HTR-8/SVneo (cell line): ENCODE measurements around the gene ANXA7.

ENCODE experiments used
- DNase-seq: peaks from one replicate; pipeline ENCODE4 v3.0.0; 2011; ENCODE audit warnings: low spot score, mixed read lengths; ENCODE audit not compliant: insufficient read length
- FAIRE-seq: peaks from 2 replicates; lab custom pipeline; 2011; peaks lifted over from hg19 to GRCh38; lab: Jason Lieb, UNC

The ANXA7 gene

GRCh38 chr10:73413528-73414229 is at the start of gene ANXA7:
TSS of gene ANXA7 (minus strand) at chr10:73414058. CDS start at chr10:73400856, 13,202 bp downstream.
- FAIRE-seq (no peak), DNase-seq (peak; percentile 97)

DNA sequence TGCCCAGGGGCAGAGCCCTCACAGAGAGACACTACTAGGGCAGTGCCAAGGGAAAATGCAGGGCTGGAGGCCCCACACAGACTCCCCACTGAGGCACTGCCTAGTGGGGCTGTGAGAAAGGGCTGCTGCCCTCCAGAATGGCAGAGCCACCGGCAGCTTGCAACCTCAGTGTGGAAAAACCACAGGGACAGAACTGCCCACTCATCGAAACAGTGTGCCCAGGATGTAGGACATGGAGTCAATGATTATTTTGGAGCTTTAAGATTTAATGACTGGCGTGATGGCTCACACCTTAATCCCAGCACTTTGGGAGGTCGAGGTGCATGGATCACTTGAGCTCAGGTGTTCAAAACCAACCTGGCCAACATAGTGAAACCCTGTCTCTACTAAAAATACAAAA is 47.0 kb upstream of the ANXA7 start:
- no peak for FAIRE-seq
- DNase-seq, result no peak

DNA sequence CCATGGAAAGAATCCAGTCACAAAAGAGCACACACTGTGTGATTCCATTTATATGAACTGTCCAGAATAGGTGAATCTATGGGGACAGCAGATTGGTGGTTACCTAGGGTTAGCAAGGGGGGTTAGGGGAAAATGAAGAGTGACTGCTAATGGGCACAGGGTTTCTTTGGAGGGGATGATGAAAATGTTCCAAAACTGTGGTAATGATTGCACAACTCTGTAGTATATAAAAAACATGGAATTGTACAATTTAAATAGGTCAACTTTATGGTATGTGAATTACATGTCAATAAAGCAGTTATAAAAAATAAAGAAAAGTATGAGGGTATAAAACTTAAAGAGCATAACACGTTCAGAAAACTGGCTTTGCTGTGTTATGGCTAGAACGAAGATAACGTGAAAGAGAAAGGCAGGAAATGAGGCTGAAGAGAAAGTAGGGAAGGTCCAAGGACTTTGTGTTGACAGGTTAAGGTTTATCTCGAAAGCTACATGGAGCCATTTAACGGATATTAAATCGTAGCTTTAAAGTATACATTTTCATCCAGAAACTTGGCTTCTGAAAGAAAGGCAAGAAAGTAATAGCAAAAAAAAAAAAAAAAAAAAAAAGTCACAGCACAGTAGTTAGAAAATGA is 45.9 kb upstream of the ANXA7 start:
- DNase-seq (no peak), FAIRE-seq (no peak)

GRCh38 chr10:73456187-73456890 is 42.5 kb upstream of the ANXA7 start:
- no peak for FAIRE-seq
- DNase-seq, result no peak

DNA sequence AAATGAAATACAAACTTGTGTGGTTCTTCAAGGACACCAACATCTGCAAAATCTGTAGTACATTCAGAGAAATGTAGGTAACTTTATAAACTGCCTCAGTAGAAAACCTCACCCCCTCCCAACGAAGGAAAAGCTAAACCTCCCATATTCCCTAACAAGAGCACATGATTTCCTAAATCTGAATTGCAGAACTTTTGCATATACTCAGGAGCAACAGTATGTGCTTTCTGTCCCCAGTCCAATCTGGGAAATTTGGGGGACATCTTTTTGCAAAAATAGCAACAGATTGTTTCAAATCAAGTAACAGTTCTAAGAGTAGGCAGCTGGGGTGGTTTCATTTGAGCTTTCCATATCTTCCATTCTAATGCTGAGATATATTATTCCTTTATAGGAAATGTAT is 35.3 kb upstream of the ANXA7 start:
- no peak for DNase-seq
- FAIRE-seq, result no peak

GRCh38 chr10:73448384-73448783 is 34.5 kb upstream of the ANXA7 start:
- FAIRE-seq (no peak), DNase-seq (no peak)

GRCh38 chr10:73446926-73447325 is 33.1 kb upstream of the ANXA7 start:
- DNase-seq, result no peak
- FAIRE-seq, result no peak

DNA sequence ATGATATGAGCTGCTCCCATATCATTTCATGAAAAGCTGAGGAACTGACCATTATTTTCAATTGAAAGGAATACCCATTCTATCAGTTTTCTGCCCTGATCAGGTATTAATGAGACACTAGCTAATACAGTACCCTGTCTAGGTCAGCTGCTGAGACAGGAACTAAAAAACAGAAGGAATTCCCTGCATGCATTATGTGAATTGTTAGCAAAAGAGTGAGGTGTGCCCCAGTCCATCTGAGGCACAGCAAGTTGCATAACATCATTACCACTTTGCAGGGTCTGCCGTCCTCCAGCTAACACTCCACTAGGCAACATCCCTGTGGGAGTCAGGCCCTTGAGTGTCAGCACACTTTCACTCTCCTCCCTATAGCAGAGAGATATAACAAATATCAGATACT is 30.6 kb upstream of the ANXA7 start:
- no peak for FAIRE-seq
- DNase-seq, result no peak

DNA sequence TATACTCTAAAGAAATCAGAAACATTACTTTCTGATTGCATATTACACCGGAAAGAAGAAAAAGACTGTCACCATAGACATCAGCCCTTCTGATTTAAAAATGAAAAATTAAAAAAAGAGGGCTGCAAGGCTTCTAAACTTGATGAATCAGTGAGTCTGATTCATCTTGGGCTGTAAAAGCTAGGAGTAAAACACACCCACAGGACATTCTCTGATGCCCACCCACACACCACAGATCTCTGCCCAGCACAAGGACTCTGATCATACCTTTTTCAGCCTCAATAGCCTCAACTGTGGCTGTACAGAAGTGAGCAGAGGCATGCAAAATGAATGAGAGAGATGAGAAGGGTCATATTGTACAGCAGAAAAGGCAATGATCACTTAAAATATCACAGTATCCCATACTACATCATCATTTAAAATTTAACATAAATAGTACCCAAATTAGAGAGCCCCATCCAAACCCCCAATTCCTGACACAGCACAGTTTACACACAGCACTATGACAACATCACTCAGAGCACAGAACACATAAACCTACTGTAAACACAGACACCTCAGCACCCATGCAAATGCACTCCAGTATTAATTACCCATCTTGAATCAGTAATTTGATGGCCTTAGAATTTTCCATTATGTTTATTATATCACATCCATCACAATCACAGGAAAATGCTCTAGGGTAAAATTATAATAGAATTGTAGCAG is 25.9 kb upstream of the ANXA7 start:
- DNase-seq (peak; percentile 26), FAIRE-seq (peak; percentile 65)

DNA sequence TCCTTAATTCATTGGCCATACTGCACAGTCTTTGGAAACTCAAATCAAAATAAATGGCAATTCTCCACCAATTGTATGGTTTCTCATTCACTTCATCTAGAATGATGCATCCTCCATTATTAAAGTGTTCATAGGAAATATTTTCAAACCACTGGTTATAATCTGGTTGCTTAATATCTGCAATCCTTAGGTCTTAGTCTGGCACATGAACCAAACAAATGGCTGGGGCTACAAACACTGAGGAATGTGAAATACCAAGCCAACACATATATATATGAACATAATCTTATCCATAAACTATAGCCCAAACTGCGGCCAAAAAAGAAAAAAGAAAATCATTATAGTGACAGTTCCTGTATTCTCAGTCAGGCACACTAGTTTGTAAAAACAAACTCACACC is 25.2 kb upstream of the ANXA7 start:
- DNase-seq, result no peak
- FAIRE-seq, result no peak

- FAIRE-seq, result no peak
- DNase-seq, result no peak
These were observed 19.6 kb upstream of the ANXA7 start, which contains the start of gene MSS51 for GRCh38 chr10:73433538-73433867. TSS of gene MSS51 (minus strand) at chr10:73433561. CDS start at chr10:73428284, 5,277 bp downstream.

DNA sequence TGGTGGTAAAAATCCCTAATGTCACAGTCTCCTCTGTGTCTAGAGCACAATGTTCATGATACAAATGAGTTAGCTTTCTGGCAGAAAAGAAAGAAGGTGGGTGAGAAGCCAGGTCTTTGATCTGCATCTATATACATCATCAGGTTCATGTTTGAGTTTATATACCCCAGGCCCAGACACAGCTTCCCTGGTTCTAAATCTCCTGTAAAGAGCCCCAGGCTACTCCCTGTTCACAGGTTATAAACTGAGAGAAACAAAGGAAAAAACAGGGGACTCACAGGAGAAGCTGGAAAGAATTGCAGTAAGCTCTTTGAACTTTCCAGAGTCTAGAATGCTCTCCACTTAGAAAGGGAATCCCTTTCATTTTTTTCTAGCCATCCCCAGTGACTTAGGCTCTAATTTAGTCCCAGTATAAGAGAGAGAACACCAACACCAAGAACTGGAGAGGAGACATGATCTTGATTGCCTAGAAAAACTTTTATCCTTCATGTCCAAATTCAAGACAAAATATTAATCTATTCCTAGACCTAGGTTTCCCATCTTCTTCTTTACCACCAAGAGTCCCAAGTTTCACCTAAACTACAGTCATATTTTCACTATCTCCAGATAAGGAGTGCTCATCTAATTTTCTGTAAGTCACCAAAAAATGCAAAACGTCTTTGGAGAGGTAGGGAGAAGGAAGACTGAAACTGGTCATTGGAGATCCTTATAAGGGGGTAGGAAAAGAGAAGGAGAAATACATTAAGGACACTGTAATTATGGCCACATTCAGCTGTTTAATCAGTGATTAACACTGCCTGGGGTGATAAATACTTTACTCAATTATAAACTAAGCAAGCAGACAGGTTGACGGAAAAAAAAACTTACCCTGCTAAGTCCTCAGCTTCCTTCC is 19.0 kb upstream of the ANXA7 start:
- DNase-seq, result no peak
- no peak for FAIRE-seq

- FAIRE-seq (no peak), DNase-seq (no peak)
These were observed 12.5 kb upstream of the ANXA7 start for GRCh38 chr10:73426318-73426717.

GRCh38 chr10:73424478-73424877 is 10.6 kb upstream of the ANXA7 start:
- FAIRE-seq (no peak), DNase-seq (no peak)

GRCh38 chr10:73423309-73423708 is 9.5 kb upstream of the ANXA7 start:
- FAIRE-seq, result no peak
- no peak for DNase-seq

GRCh38 chr10:73416571-73416970 is 2.7 kb upstream of the ANXA7 start:
- no peak for FAIRE-seq
- no peak for DNase-seq

DNA sequence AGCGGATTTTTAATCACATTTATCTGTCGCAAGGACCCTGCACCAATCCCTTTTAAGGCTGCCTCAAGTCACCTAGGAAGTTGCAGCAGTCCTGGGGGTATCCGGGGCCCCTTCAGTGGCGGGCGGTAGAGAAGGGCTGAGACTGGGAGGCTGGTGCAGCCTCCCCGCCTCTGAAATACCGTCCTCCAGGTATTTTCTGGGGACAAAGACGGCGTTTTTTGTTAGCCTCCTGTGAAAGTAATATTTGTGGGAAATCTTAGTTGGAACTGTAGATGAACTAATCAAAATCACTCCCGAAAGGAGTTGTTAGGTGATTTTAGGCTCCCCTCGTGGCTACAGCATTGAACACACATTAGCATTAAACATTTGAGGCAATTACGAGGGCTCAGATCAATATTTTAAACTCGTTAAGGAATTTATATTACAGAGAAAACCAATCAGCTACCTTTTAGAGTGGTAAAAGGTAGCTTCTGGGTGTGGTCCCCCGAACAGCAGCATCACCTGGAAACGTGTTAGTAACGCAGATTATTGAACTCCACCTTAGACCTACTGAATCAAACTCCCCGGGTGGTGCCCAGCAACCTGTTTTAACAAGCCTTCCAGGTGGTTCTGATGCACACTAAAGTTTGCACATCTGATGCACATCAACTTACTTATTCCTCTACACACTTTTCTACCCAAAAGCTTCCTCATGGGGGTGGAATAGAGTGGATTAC is 530 bp upstream of the ANXA7 start:
- FAIRE-seq (no peak), DNase-seq (no peak)

GRCh38 chr10:73413108-73413527 is 740 bp downstream of the ANXA7 start:
- DNase-seq, result peak; percentile 51
- no peak for FAIRE-seq

- DNase-seq (no peak), FAIRE-seq (no peak)
These were observed 3.0 kb downstream of the ANXA7 start for GRCh38 chr10:73410897-73411296.
